Stimulated activated CD4-positive, alpha-beta T cell treated with anti-CD3 and anti-CD28 coated beads, TNF-alpha, amount 100 ng/mL, for 24 hours (primary cell): ENCODE data around the gene C10orf71.

ENCODE experiments used
- DNase-seq, 3 experiments: peaks; one replicate each; pipeline ENCODE4 v3.0.0-alpha.2; 2020; ENCODE audit warnings: low read depth in 3 of 3

The C10orf71 gene

GRCh38 chr10:49335364-49335972 lies 36.5 kb downstream of the C10orf71 start:
- no peak for DNase-seq

GRCh38 chr10:49338604-49339003 lies 39.6 kb downstream of the C10orf71 start:
- DNase-seq, result no peak

- DNase-seq, result no peak
These were observed 45.9 kb downstream of the C10orf71 start for GRCh38 chr10:49344840-49345239.

- DNase-seq, result no peak
These were observed 48.4 kb downstream of the C10orf71 start for GRCh38 chr10:49347342-49347741.

GRCh38 chr10:49347827-49348226 lies 48.9 kb downstream of the C10orf71 start:
- DNase-seq, result no peak

GRCh38 chr10:49348593-49348992 lies 49.6 kb downstream of the C10orf71 start:
- DNase-seq, result no peak

- no peak for DNase-seq
These were observed 50.4 kb downstream of the C10orf71 start for GRCh38 chr10:49349390-49349789.

- DNase-seq, result no peak
These were observed 51.2 kb downstream of the C10orf71 start for GRCh38 chr10:49350138-49350537.

- no peak for DNase-seq
These were observed 52.0 kb downstream of the C10orf71 start for GRCh38 chr10:49350846-49351532.

- DNase-seq, result no peak
These were observed 52.7 kb downstream of the C10orf71 start for GRCh38 chr10:49351669-49352068.

GRCh38 chr10:49352323-49352722 lies 53.4 kb downstream of the C10orf71 start:
- no peak for DNase-seq

- no peak for DNase-seq
These were observed 54.3 kb downstream of the C10orf71 start for GRCh38 chr10:49353026-49353894.

- no peak for DNase-seq
These were observed 55.1 kb downstream of the C10orf71 start for GRCh38 chr10:49353895-49354566.

- DNase-seq, result no peak
These were observed 55.6 kb downstream of the C10orf71 start for GRCh38 chr10:49354593-49354992.

GRCh38 chr10:49355221-49355620 lies 56.3 kb downstream of the C10orf71 start:
- DNase-seq, result no peak

- no peak for DNase-seq
These were observed 57.2 kb downstream of the C10orf71 start for GRCh38 chr10:49356181-49356580.

- no peak for DNase-seq
These were observed 58.0 kb downstream of the C10orf71 start for GRCh38 chr10:49356944-49357343.

- no peak for DNase-seq
These were observed 58.9 kb downstream of the C10orf71 start for GRCh38 chr10:49357910-49358309.

GRCh38 chr10:49359349-49360270 lies 60.6 kb downstream of the C10orf71 start:
- DNase-seq, result no peak

GRCh38 chr10:49360271-49361177 lies 61.6 kb downstream of the C10orf71 start:
- no peak for DNase-seq
